Urinary bladder (tissue), 4 donors: ENCODE data around the gene ELAPOR2. TPM values are rescaled to one million over a fixed set of nuclear protein-coding genes. Genes with fewer than 3 reads are reported as not detected.
"Not testable (repeated sequence)": the region's sequence is repeated elsewhere in the genome, so short reads cannot be mapped to it uniquely, and the experiment has no call there.

Experiments used
- DNase-seq: peaks from one replicate; pipeline ENCODE4 v3.0.0-alpha.2; 2015; ENCODE audit errors: extremely low spot score
- H3K27ac ChIP-seq: one replicate; pipeline ENCODE4 v1.5.1; 2013; ENCODE audit warnings: low read depth, mild to moderate bottlenecking, moderate library complexity
- H3K36me3 ChIP-seq: one replicate; pipeline ENCODE4 v1.6.1; 2013; ENCODE audit warnings: mild to moderate bottlenecking, moderate library complexity; ENCODE audit not compliant: insufficient read depth
- H3K4me1 ChIP-seq: one replicate; pipeline ENCODE4 v1.6.1; 2013; ENCODE audit warnings: mild to moderate bottlenecking, moderate library complexity; ENCODE audit not compliant: insufficient read depth
- H3K4me3 ChIP-seq: one replicate; pipeline ENCODE4 v1.5.1; 2013; ENCODE audit warnings: low read depth, low read length
- WGBS: extraction: QIAGEN DNeasy Blood & Tissue Kit; methylation state at CpG from one replicate; pipeline ENCODE4 v1.1.7; 2013; 5-methylcytosine and 5-hydroxymethylcytosine counted together
- polyA plus RNA-seq: library from polyadenylated mRNA; stranded (reverse); fragments of 200-250 nt; gene quantifications from one replicate; pipeline ENCODE4 v1.2.3, GENCODE V29; 2013
- total RNA-seq: library from RNA; depleted of rRNA; stranded (reverse); fragments of >200 nt; gene quantifications from one replicate; pipeline ENCODE4 v1.2.3, GENCODE V29; 2014
- donor health status: healthy with polysubstance abuse.
- donor health status: healthy.

ELAPOR2 gene
- total and polyA plus RNA-seq, 2 donors: 8.0 to 14.6 TPM

- no peak overlapping the region for H3K27ac ChIP-seq
- no peaks in the 10 kb centered on the region for H3K4me1 ChIP-seq
- no peak overlapping the region for H3K4me3 ChIP-seq
- no peaks in the 10 kb centered on the region for H3K36me3 ChIP-seq
- no peak for DNase-seq
Observed at GRCh38 chr7:87067788-87068187, 8.3 kb upstream of the ELAPOR2 start.

- 63% methylated on average over 2 of the region's 2 CpGs for WGBS
- no peak overlapping the region for H3K4me3 ChIP-seq
- no peaks in the 10 kb centered on the region for H3K4me1 ChIP-seq
- no peak for DNase-seq
- H3K27ac ChIP-seq: no peak overlapping the region
- H3K36me3 ChIP-seq: no peaks in the 10 kb centered on the region
Observed at GRCh38 chr7:87060288-87060537, 759 bp upstream of the ELAPOR2 start.

- no peak overlapping the region for H3K27ac ChIP-seq
- no peaks in the 10 kb centered on the region for H3K36me3 ChIP-seq
- peak overlapping the region; percentile 69 for H3K4me3 ChIP-seq
- no peaks in the 10 kb centered on the region for H3K4me1 ChIP-seq
- DNase-seq: no peak
- under 1% methylated on average over 40 of the region's 40 CpGs for WGBS
Observed at GRCh38 chr7:87058744-87059524, 520 bp downstream of the ELAPOR2 start.

GRCh38 chr7:87057210-87057609 lies 2.2 kb downstream of the ELAPOR2 start:
- no peaks in the 10 kb centered on the region for H3K4me1 ChIP-seq
- H3K27ac ChIP-seq: no peak overlapping the region
- WGBS: 95% methylated on average over 2 of the region's 2 CpGs
- no peak for DNase-seq
- no peaks in the 10 kb centered on the region for H3K36me3 ChIP-seq
- H3K4me3 ChIP-seq: no peak overlapping the region

GRCh38 chr7:87056346-87056745 lies 3.1 kb downstream of the ELAPOR2 start:
- Histone ChIP-seq H3K4me1 (no peaks in the 10 kb centered on the region), H3K27ac (no peak overlapping the region), H3K36me3 (no peaks in the 10 kb centered on the region), H3K4me3 (no peak overlapping the region)
- WGBS: 70% methylated on average over 3 of the region's 3 CpGs
- no peak for DNase-seq

- WGBS: 97% methylated on average over 1 of the region's 1 CpG
- H3K4me1 ChIP-seq: no peaks in the 10 kb centered on the region
- H3K4me3 ChIP-seq: no peak overlapping the region
- no peak for DNase-seq
- no peaks in the 10 kb centered on the region for H3K36me3 ChIP-seq
- H3K27ac ChIP-seq: no peak overlapping the region
Observed at GRCh38 chr7:87048839-87049238, 10.6 kb downstream of the ELAPOR2 start.

GRCh38 chr7:87046456-87046855 lies 13.0 kb downstream of the ELAPOR2 start:
- no peak for DNase-seq
- Histone ChIP-seq H3K4me3 (no peak overlapping the region), H3K27ac (no peak overlapping the region), H3K4me1 (no peaks in the 10 kb centered on the region), H3K36me3 (no peaks in the 10 kb centered on the region)
- WGBS: 87% methylated on average over 5 of the region's 5 CpGs

- H3K4me1 ChIP-seq, H3K36me3 ChIP-seq, DNase-seq, H3K4me3 ChIP-seq, H3K27ac ChIP-seq: not testable (repeated sequence)
- WGBS: 81% methylated on average over 1 of the region's 2 CpGs
Observed at GRCh38 chr7:87044713-87045112, 14.7 kb downstream of the ELAPOR2 start.

GRCh38 chr7:87041586-87041985 lies 17.9 kb downstream of the ELAPOR2 start:
- not testable (repeated sequence) for H3K27ac ChIP-seq, H3K4me3 ChIP-seq, H3K36me3 ChIP-seq, H3K4me1 ChIP-seq, DNase-seq
- 75% methylated on average over 5 of the region's 5 CpGs for WGBS

- not testable (repeated sequence) for H3K36me3 ChIP-seq, H3K27ac ChIP-seq, DNase-seq, H3K4me1 ChIP-seq, H3K4me3 ChIP-seq
- whole genome bisulfite sequencing: 68% methylated on average over 29 of the region's 34 CpGs
Observed at GRCh38 chr7:87039691-87040299, 19.7 kb downstream of the ELAPOR2 start.

- Histone ChIP-seq H3K27ac (peak overlapping the region; percentile 32), H3K4me1 (no peaks in the 10 kb centered on the region), H3K4me3 (no peak overlapping the region), H3K36me3 (no peaks in the 10 kb centered on the region)
- 72% methylated on average over 5 of the region's 5 CpGs for WGBS
- no peak for DNase-seq
Observed at GRCh38 chr7:87038993-87039690, 20.3 kb downstream of the ELAPOR2 start.

GRCh38 chr7:87036985-87037384 lies 22.5 kb downstream of the ELAPOR2 start:
- no peak for DNase-seq
- Histone ChIP-seq H3K36me3 (no peaks in the 10 kb centered on the region), H3K27ac (no peak overlapping the region), H3K4me1 (no peaks in the 10 kb centered on the region), H3K4me3 (no peak overlapping the region)
- WGBS: 95% methylated on average over 2 of the region's 2 CpGs

- H3K27ac ChIP-seq: no peak overlapping the region
- no peaks in the 10 kb centered on the region for H3K36me3 ChIP-seq
- H3K4me3 ChIP-seq: no peak overlapping the region
- no peaks in the 10 kb centered on the region for H3K4me1 ChIP-seq
- 64% methylated on average over 4 of the region's 4 CpGs for WGBS
- DNase-seq: no peak
Observed at GRCh38 chr7:87032604-87033339, 26.7 kb downstream of the ELAPOR2 start.

- DNase-seq: no peak
- Histone ChIP-seq H3K4me3 (no peak overlapping the region), H3K36me3 (no peaks in the 10 kb centered on the region), H3K4me1 (no peaks in the 10 kb centered on the region), H3K27ac (no peak overlapping the region)
- WGBS: 77% methylated on average over 1 of the region's 1 CpG
Observed at GRCh38 chr7:87029078-87029477, 30.4 kb downstream of the ELAPOR2 start.
